GM21381 (cell line): ENCODE measurements around the gene CDC42EP1.
"Not testable (repeated sequence)": the region's sequence is repeated elsewhere in the genome, so short reads cannot be mapped to it uniquely, and the experiment has no call there.

Experiments
- ATAC-seq: cut with Tn5 transposase; IDR thresholded peaks from one replicate; pipeline ENCODE4 v1.9.1; 2021; ENCODE audit warnings: mild to moderate bottlenecking, moderate library complexity; ENCODE audit not compliant: unreplicated experiment

The CDC42EP1 gene

GRCh38 chr22:37575490-37576003 lies 15.3 kb downstream of the CDC42EP1 start:
- ATAC-seq, result no peak

GRCh38 chr22:37578002-37578401 lies 17.7 kb downstream of the CDC42EP1 start:
- no peak for ATAC-seq

GRCh38 chr22:37581504-37581903 lies 21.2 kb downstream of the CDC42EP1 start:
- ATAC-seq, result no peak

GRCh38 chr22:37582526-37582925 lies 22.2 kb downstream of the CDC42EP1 start:
- no peak for ATAC-seq

GRCh38 chr22:37588546-37589215 lies 28.4 kb downstream of the CDC42EP1 start:
- ATAC-seq, result no peak

- ATAC-seq, result no peak
Observed at GRCh38 chr22:37589636-37590035, 29.4 kb downstream of the CDC42EP1 start.

- ATAC-seq, result not testable (repeated sequence)
Observed at GRCh38 chr22:37591081-37591480, 30.8 kb downstream of the CDC42EP1 start.

- ATAC-seq, result no peak
Observed at GRCh38 chr22:37591823-37592404, 31.6 kb downstream of the CDC42EP1 start.

GRCh38 chr22:37594237-37594636 lies 34.0 kb downstream of the CDC42EP1 start:
- no peak for ATAC-seq

GRCh38 chr22:37599153-37599552 lies 38.9 kb downstream of the CDC42EP1 start:
- no peak for ATAC-seq

GRCh38 chr22:37601203-37601539 lies 40.9 kb downstream of the CDC42EP1 start:
- ATAC-seq, result no peak

- no peak for ATAC-seq
Observed at GRCh38 chr22:37601540-37602442, 41.5 kb downstream of the CDC42EP1 start.

- ATAC-seq, result not testable (repeated sequence)
Observed at GRCh38 chr22:37602546-37603277, 42.4 kb downstream of the CDC42EP1 start.

- ATAC-seq, result no peak
Observed at GRCh38 chr22:37604074-37604473, 43.8 kb downstream of the CDC42EP1 start.

- ATAC-seq, result no peak
Observed at GRCh38 chr22:37604875-37605274, 44.6 kb downstream of the CDC42EP1 start.

GRCh38 chr22:37607010-37607934 lies 47.0 kb downstream of the CDC42EP1 start:
- ATAC-seq, result peak; percentile 38

GRCh38 chr22:37607935-37608476 lies 47.7 kb downstream of the CDC42EP1 start:
- no peak for ATAC-seq

- peak; percentile 73 for ATAC-seq
Observed at GRCh38 chr22:37608477-37609239, 48.4 kb downstream of the CDC42EP1 start, which contains the start of gene GGA1. Gene GGA1, plus strand, starts transcription at chr22:37608834. Its CDS starts 27 bp downstream, at chr22:37608861.
